DOHH2 (cell line): Measurements from ENCODE around the gene ANKZF1.
A peak's percentile ranks its signal among the peaks of the same experiment; 100 is the strongest.

ENCODE experiments used
- H3F3A ChIP-seq: fragments of 200-600 bp; sonication (generic), shearing (Covaris generic); 2 replicates; pipeline ENCODE4 v1.6.0; 2016; ENCODE audit warnings: antibody characterized with exemption, mild to moderate bottlenecking; ENCODE audit not compliant: control insufficient read depth, insufficient read depth
- H3K27ac ChIP-seq: fragments of 200-600 bp; sonication (generic); 2 replicates; pipeline ENCODE4 v1.5.1; 2014; ENCODE audit warnings: low read depth, mild to moderate bottlenecking, low read length, moderate library complexity
- H3K27me3 ChIP-seq: fragments of 200-600 bp; sonication (generic); 2 replicates; pipeline ENCODE4 v1.6.1; 2014; ENCODE audit warnings: mild to moderate bottlenecking, low read length, mixed read lengths; ENCODE audit not compliant: control insufficient read depth
- H3K36me3 ChIP-seq: fragments of 200-600 bp; sonication (generic); 2 replicates; pipeline ENCODE4 v1.6.1; 2014; ENCODE audit warnings: mild to moderate bottlenecking, low read length, moderate library complexity, mixed read lengths; ENCODE audit not compliant: control insufficient read depth
- H3K4me1 ChIP-seq: fragments of 200-600 bp; sonication (generic); 2 replicates; pipeline ENCODE4 v1.6.1; 2014; ENCODE audit warnings: mild to moderate bottlenecking, low read length, mixed read lengths; ENCODE audit not compliant: control insufficient read depth
- H3K4me2 ChIP-seq: fragments of 200-600 bp; sonication (generic); 2 replicates; pipeline ENCODE4 v1.6.0; 2014; ENCODE audit warnings: mild to moderate bottlenecking, low read length, moderate library complexity
- H3K4me3 ChIP-seq: fragments of 200-600 bp; sonication (generic); 2 replicates; pipeline ENCODE4 v1.5.1; 2014; ENCODE audit warnings: mild to moderate bottlenecking, low read length, mixed read lengths
- H3K79me2 ChIP-seq: fragments of 200-600 bp; sonication (generic); 2 replicates; pipeline ENCODE4 v1.6.1; 2014; ENCODE audit warnings: mild to moderate bottlenecking, low read length, mixed read lengths; ENCODE audit not compliant: control insufficient read depth
- H3K9me2 ChIP-seq: fragments of 200-600 bp; sonication (generic); replicated peaks from 2 replicates; pipeline ENCODE4 v1.6.1; 2014; ENCODE audit warnings: mild to moderate bottlenecking, low read length, mixed read lengths; ENCODE audit not compliant: control insufficient read depth
- H3K9me3 ChIP-seq: fragments of 200-600 bp; sonication (generic); 2 replicates; pipeline ENCODE4 v1.6.1; 2014; ENCODE audit warnings: antibody characterized with exemption, low read length, mixed read lengths; ENCODE audit not compliant: control insufficient read depth, insufficient read depth
- H4K20me1 ChIP-seq: fragments of 200-600 bp; sonication (generic); 2 replicates; pipeline ENCODE4 v1.6.0; 2014; ENCODE audit warnings: low read depth, mild to moderate bottlenecking, antibody characterized with exemption, low read length, moderate library complexity; ENCODE audit not compliant: control insufficient read depth, insufficient read depth
- EZH2phosphoT487 ChIP-seq: fragments of 200-600 bp; sonication (generic); IDR thresholded peaks from 2 replicates; pipeline ENCODE4 v1.6.1; 2017; ENCODE audit warnings: borderline replicate concordance, mild to moderate bottlenecking, antibody characterized with exemption, low read length, moderate library complexity, mixed read lengths
- TF ChIP-seq, protein P1 (sequence below): fragments of 200-600 bp; sonication (generic); IDR thresholded peaks from one replicate; pipeline ENCODE4 v1.5.1; 2014; ENCODE audit warnings: antibody characterized with exemption, mild to moderate bottlenecking, low read depth, low read length; ENCODE audit not compliant: poor library complexity, severe bottlenecking

ANKZF1 gene

GRCh38 chr2:219251656-219252055, 22.1 kb downstream of the ANKZF1 start:
- H3K27me3 ChIP-seq: peaks cover 6% of the 10 kb centered on the region
- peaks cover 27% of the 10 kb centered on the region for H3F3A ChIP-seq

DNA sequence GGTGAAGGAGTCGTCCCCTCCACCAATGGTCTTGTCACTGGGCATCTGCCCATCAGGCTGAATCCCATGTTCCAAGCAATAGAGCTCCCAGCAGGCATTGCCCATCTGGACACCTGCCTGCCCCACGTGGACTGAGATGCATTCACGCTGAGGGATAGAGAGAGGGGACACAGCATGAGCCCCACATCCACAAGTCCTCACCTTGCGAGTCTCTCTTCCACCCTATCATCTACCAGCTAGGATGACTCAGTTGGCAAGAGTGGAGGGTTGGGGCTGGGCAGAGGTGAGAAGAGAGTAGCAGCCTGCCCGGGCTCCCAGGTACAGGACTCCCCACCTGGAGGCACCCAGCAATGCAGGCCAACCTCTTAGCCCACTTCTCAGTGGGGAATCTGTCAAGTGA, 22.5 kb downstream of the ANKZF1 start:
- peaks cover 7% of the 10 kb centered on the region; the same call in 1 of the 2 replicates for H4K20me1 ChIP-seq
- H3F3A ChIP-seq: peaks cover 27% of the 10 kb centered on the region
- TF ChIP-seq, protein P1, sequence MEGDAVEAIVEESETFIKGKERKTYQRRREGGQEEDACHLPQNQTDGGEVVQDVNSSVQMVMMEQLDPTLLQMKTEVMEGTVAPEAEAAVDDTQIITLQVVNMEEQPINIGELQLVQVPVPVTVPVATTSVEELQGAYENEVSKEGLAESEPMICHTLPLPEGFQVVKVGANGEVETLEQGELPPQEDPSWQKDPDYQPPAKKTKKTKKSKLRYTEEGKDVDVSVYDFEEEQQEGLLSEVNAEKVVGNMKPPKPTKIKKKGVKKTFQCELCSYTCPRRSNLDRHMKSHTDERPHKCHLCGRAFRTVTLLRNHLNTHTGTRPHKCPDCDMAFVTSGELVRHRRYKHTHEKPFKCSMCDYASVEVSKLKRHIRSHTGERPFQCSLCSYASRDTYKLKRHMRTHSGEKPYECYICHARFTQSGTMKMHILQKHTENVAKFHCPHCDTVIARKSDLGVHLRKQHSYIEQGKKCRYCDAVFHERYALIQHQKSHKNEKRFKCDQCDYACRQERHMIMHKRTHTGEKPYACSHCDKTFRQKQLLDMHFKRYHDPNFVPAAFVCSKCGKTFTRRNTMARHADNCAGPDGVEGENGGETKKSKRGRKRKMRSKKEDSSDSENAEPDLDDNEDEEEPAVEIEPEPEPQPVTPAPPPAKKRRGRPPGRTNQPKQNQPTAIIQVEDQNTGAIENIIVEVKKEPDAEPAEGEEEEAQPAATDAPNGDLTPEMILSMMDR: no peak
- TF ChIP-seq EZH2phosphoT487: no peak
- H3K27ac ChIP-seq: peak overlapping the region; percentile 62
- peaks cover 57% of the 10 kb centered on the region for H3K79me2 ChIP-seq
- no peaks in the 10 kb centered on the region for H3K9me2 ChIP-seq
- H3K4me1 ChIP-seq: peaks cover 74% of the 10 kb centered on the region
- peak overlapping the region; percentile 83 for H3K4me3 ChIP-seq
- H3K4me2 ChIP-seq: peak overlapping the region; percentile 97
- peaks cover 55% of the 10 kb centered on the region for H3K36me3 ChIP-seq
- no peaks in the 10 kb centered on the region for H3K9me3 ChIP-seq
- peaks cover 6% of the 10 kb centered on the region for H3K27me3 ChIP-seq

More at GRCh38 chr2:219251656-219252055, 22.1 kb downstream of the ANKZF1 start:
- peaks cover 78% of the 10 kb centered on the region for H3K4me1 ChIP-seq
- H3K4me2 ChIP-seq: peak overlapping the region; percentile 97
- peaks cover 61% of the 10 kb centered on the region for H3K79me2 ChIP-seq
- H3K36me3 ChIP-seq: peaks cover 59% of the 10 kb centered on the region
- H3K9me3 ChIP-seq: no peaks in the 10 kb centered on the region
- TF ChIP-seq, protein P1: no peak
- TF ChIP-seq EZH2phosphoT487: no peak
- no peaks in the 10 kb centered on the region for H3K9me2 ChIP-seq
- H4K20me1 ChIP-seq: peaks cover 7% of the 10 kb centered on the region; the same call in 1 of the 2 replicates
- H3K4me3 ChIP-seq: peak overlapping the region; percentile 83
- H3K27ac ChIP-seq: peak overlapping the region; percentile 62; the same call in 1 of the 2 replicates

DNA sequence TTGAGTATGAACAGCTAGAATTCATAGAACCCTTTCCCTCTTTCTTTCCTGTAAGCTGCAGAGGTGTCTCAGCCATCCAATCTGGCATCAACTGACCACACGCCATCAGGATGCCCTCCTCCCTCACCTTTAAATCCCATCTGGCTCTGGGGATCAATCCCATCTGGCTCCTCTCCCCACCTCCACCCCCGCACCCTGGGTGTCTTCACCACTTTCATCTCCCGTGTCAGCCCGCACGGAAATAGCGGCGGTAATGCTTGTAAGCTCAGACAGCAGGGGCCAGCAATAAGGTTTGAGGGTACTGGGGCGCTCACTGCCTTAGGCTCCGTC, 22.9 kb downstream of the ANKZF1 start:
- Histone ChIP-seq H3K9me2 (no peaks in the 10 kb centered on the region), H3K4me3 (peak overlapping the region; percentile 83), H3F3A (peaks cover 27% of the 10 kb centered on the region), H3K36me3 (peaks cover 50% of the 10 kb centered on the region), H4K20me1 (peaks cover 7% of the 10 kb centered on the region; the same call in 1 of the 2 replicates), H3K4me1 (peaks cover 69% of the 10 kb centered on the region), H3K79me2 (peaks cover 53% of the 10 kb centered on the region), H3K4me2 (peak overlapping the region; percentile 97), H3K27ac (peak overlapping the region; percentile 62), H3K9me3 (no peaks in the 10 kb centered on the region), H3K27me3 (peaks cover 6% of the 10 kb centered on the region)
- no peak for TF ChIP-seq EZH2phosphoT487
- TF ChIP-seq, protein P1: no peak
